Skeletal muscle tissue (tissue), 4 donors: ENCODE data around the gene DNM1. TPM values are rescaled to one million over a fixed set of nuclear protein-coding genes. Genes with fewer than 3 reads are reported as not detected.

Experiments
- H3K27ac ChIP-seq: one replicate; pipeline ENCODE4 v1.7.0; 2013; ENCODE audit warnings: mild to moderate bottlenecking, low read depth, low read length, inconsistent platforms
- H3K27me3 ChIP-seq, 3 donors: one replicate each; pipeline ENCODE4 v1.7.0; 2013; ENCODE audit warnings: low read length in 3 of 3; ENCODE audit not compliant: control insufficient read depth in 3 of 3, insufficient read depth in 3 of 3
- H3K36me3 ChIP-seq, 3 donors: one replicate each; pipeline ENCODE4 v1.7.0; 2013; ENCODE audit warnings: low read length in 3 of 3; ENCODE audit not compliant: control insufficient read depth in 3 of 3, insufficient read depth in 3 of 3
- H3K4me1 ChIP-seq, 3 donors: one replicate each; pipeline ENCODE4 v1.7.0; 2013; ENCODE audit warnings: low read length in 3 of 3, mild to moderate bottlenecking in 3 of 3; ENCODE audit not compliant: control insufficient read depth in 3 of 3, insufficient read depth in 3 of 3
- H3K4me3 ChIP-seq, 3 donors: one replicate each; pipeline ENCODE4 v1.7.0; 2013; ENCODE audit warnings: low read length in 3 of 3
- H3K9ac ChIP-seq, 3 donors: one replicate each; pipeline ENCODE4 v1.7.0; 2013; ENCODE audit warnings: low read length in 3 of 3, mild to moderate bottlenecking in 3 of 3, moderate library complexity in 2 of 3, low read depth in 1 of 3
- H3K9me3 ChIP-seq, 3 donors: one replicate each; pipeline ENCODE4 v1.7.0; 2013; ENCODE audit warnings: low read length in 3 of 3; ENCODE audit not compliant: control insufficient read depth in 3 of 3
- total RNA-seq: library from RNA; depleted of rRNA; stranded (reverse); fragments of >200 nt; gene quantifications from one replicate; pipeline ENCODE4 v1.2.3, GENCODE V29; 2014
- donor health status: Osteomylitis.

DNM1 gene
- total RNA-seq, 1 donor from 2014 or later, result 20.4 TPM

DNA sequence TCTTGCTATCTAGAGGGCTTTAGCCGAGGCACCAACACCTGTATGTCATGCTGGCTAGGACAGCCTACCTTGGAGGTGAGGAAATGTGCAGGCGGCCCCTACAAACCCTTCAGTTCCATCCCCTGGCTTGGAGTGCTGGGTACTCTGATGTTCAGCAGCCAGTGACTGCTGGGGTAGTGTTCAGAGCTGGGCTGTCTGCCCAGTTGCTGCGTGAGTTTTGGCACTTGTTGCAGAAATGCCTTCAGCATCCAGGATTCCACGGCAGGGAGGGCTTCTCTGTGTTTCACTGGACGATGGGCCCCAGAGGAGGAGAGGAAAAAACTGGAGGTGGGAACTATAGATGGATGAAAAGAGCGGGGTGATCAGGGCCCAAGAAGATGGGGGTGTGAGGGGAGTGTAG lies 83.3 kb downstream of the DNM1 start:
- Histone ChIP-seq H3K9me3 (no peaks in the 10 kb centered on the region), H3K36me3 (peaks cover 22 to 32% (median 25%) of the 10 kb centered on the region in 3 donors), H3K9ac (no peak overlapping the region), H3K27ac (no peak overlapping the region), H3K4me1 (no peaks in the 10 kb centered on the region), H3K27me3 (no peaks in the 10 kb centered on the region), H3K4me3 (no peak overlapping the region)

DNA sequence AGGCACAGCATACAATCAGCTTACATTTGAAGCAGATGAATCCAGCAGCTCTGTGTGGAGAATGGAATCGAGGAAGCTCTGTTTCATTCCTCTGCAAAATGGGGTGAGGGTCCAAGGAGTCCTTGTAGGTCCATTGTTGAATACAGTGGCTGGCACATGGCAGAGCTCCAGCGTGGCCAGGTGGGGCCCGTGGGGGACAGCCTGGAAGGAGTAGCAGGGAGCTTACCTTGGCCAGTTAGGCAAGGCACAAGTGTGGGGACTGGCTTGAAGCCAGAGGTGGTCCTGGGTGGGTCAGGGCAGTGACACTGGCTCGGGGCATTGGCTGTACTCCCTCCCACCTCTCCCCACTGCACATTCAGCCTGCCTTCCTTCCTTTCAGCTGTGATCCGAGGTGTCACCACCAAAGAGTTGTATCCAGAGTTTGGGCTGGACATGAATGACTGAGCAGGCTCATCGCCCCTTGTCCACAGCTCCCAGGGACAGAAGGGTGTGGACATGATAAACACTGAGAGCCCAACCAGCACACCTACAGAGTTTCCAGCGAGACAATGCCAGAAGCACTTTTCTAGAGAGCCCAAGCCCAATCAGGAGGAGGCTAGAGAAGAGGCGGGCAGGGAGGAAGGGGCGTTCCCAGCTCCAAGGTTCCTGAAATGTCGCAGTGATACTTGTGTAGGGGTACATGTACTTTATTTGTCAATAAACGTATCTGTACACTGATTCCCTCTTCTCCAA lies 85.3 kb downstream of the DNM1 start:
- Histone ChIP-seq H3K27me3 (no peaks in the 10 kb centered on the region), H3K36me3 (peaks cover 22 to 32% (median 25%) of the 10 kb centered on the region in 3 donors)

DNA sequence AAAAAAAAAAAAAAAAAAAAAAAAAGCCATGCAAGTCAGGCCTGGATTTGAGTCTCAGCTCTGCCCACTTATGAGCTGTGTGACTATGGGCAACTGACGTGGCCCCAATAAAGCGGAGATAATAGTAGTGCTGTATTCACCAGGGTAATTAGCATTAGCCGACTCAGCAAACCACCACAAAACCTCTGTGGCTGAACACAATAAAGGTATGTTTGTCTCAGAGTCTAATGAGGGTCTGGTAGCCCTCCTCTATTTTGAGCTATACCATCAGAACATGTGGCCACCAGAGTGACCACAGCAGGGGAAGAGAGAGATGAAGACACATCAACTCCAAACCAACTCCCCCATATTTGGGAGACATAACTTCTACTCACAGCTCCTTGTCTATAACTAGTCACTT lies 88.8 kb downstream of the DNM1 start:
- Histone ChIP-seq H3K4me3 (no peak overlapping the region), H3K27me3 (no peaks in the 10 kb centered on the region), H3K27ac (no peak overlapping the region), H3K36me3 (peaks cover 8 to 14% (median 8%) of the 10 kb centered on the region in 3 donors), H3K4me1 (peaks cover 4 to 7% (median 6%) of the 10 kb centered on the region in 3 donors), H3K9me3 (no peaks in the 10 kb centered on the region), H3K9ac (no peak overlapping the region)

More for the DNA sequence above, 85.3 kb downstream of the DNM1 start:
- H3K4me1 ChIP-seq, result no peaks in the 10 kb centered on the region
- no peak overlapping the region for H3K27ac ChIP-seq
- H3K4me3 ChIP-seq, result no peak overlapping the region
- H3K9ac ChIP-seq, result no peak overlapping the region
- no peaks in the 10 kb centered on the region for H3K9me3 ChIP-seq

DNA sequence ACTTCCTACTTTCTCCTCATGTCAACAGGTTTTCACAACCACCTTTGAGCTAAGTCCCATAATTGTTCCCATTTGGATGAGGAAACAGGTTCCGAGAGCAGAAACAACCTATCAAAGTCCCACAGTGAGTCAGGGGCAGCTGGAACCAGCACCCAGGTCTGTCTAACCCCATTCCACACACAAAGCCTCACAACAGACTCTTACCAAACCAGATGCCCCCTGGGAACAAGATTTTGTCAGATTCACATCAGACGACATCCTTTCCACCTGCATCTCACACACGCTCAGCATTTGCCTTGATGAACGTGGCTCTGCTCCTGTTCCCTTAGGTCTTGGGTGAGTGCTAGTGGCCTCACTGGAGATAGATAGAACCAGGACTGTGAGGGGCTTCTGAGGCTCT lies 89.9 kb downstream of the DNM1 start:
- H3K9me3 ChIP-seq, result no peaks in the 10 kb centered on the region
- H3K36me3 ChIP-seq, result peaks cover 7 to 10% (median 8%) of the 10 kb centered on the region in 3 donors
- H3K9ac ChIP-seq, result no peak overlapping the region
- no peaks in the 10 kb centered on the region for H3K27me3 ChIP-seq
- no peak overlapping the region for H3K27ac ChIP-seq
- no peak overlapping the region for H3K4me3 ChIP-seq
- peaks cover 4 to 7% (median 6%) of the 10 kb centered on the region in 3 donors for H3K4me1 ChIP-seq

DNA sequence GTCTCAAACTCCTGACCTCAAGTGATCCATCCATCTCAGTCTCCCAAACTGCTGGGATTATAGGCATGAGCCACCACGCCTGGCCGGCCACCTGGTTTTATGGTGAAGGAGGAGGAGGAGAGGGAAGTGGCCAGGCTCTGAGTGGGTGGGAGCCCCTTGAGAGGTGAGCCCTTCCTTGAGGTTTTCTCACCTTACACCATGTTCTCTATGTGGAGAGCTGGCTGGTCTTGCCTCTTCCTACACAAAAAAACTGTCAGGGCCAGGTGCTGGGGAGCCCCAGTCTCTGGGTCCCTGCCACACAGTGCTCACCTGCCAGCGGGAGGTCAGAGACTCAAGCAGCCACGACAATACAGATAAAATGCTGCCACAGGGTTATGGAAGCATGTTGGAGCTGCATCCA lies 91.0 kb downstream of the DNM1 start:
- Histone ChIP-seq H3K27ac (no peak overlapping the region), H3K4me3 (no peak overlapping the region), H3K9me3 (no peaks in the 10 kb centered on the region), H3K9ac (no peak overlapping the region), H3K27me3 (no peaks in the 10 kb centered on the region), H3K36me3 (no peaks in the 10 kb centered on the region), H3K4me1 (peaks cover 4 to 7% (median 6%) of the 10 kb centered on the region in 3 donors)

DNA sequence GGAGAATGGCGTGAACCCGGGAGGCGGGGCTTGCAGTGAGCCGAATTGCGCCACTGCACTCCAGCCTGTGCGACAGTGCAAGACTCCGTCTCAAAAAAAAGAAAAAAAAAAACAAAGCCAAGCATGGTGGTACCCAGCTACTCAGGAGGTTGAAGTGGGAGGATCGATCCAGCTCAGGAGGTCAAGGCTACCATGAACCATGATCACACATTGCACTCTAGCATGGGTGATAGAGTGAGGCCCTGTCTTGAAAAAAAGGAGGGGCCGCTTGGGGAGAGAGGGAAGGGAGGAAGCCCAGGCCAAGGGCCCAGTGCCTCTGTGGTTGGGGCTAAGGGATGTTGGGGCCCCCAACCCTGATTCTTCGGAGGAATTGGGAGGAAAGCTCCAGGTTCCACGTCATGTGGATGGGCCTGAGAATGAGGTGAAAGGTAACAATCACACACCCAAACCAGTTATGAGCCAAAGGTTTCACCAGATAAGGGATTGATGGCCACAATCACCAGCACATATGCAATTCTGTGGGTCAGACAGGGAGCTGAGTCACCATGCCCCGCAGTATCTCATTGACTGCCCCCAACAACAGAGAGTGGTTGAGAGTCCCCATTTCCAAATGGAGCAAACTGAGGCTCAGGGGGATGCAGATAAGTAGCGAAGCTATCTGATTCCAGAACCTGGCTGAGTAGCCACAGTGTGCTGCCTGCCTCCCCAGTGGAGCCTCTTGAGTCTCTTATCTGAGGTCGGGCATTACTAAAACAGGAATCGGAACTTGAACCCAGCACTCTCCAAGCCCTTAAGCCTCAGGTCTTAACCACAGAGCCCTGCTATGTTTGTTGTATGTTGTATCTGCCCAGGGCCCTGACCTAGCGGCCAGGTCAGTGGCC lies 93.4 kb downstream of the DNM1 start:
- Histone ChIP-seq H3K27me3 (no peaks in the 10 kb centered on the region), H3K4me3 (no peak overlapping the region), H3K36me3 (no peaks in the 10 kb centered on the region), H3K9me3 (no peaks in the 10 kb centered on the region), H3K27ac (no peak overlapping the region), H3K9ac (no peak overlapping the region), H3K4me1 (peaks cover 4 to 7% (median 6%) of the 10 kb centered on the region in 3 donors)

DNA sequence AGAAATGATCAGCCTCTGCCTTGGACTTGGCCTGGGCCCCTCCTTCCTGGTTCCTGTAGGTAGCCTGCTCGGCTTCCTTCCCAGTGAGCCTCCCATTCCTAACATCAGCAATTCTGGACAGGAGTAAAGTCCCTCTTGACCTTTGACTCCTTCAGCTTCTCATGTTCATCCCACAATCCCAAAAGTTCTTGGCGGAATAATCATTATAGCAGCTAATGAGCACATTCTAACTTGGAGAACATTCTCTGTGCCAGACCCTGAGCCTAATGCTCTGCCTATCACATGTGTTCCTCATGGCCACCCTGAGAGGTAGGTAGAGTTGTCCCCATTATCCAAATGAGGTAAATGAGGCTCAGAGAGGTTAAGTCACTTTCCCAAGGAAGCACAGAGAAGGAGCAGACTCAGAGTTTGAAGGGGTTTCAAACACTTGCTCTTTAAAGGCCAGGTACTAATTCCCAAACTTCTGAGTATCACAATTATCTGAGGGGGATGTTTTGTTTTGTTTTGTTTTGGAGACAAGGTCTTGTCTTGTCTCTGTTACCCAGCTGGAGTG lies 94.1 kb downstream of the DNM1 start:
- Histone ChIP-seq H3K36me3 (no peaks in the 10 kb centered on the region), H3K9ac (no peak overlapping the region), H3K4me3 (no peak overlapping the region), H3K27ac (no peak overlapping the region), H3K9me3 (no peaks in the 10 kb centered on the region), H3K4me1 (peaks cover 4 to 7% (median 6%) of the 10 kb centered on the region in 3 donors), H3K27me3 (no peaks in the 10 kb centered on the region)

DNA sequence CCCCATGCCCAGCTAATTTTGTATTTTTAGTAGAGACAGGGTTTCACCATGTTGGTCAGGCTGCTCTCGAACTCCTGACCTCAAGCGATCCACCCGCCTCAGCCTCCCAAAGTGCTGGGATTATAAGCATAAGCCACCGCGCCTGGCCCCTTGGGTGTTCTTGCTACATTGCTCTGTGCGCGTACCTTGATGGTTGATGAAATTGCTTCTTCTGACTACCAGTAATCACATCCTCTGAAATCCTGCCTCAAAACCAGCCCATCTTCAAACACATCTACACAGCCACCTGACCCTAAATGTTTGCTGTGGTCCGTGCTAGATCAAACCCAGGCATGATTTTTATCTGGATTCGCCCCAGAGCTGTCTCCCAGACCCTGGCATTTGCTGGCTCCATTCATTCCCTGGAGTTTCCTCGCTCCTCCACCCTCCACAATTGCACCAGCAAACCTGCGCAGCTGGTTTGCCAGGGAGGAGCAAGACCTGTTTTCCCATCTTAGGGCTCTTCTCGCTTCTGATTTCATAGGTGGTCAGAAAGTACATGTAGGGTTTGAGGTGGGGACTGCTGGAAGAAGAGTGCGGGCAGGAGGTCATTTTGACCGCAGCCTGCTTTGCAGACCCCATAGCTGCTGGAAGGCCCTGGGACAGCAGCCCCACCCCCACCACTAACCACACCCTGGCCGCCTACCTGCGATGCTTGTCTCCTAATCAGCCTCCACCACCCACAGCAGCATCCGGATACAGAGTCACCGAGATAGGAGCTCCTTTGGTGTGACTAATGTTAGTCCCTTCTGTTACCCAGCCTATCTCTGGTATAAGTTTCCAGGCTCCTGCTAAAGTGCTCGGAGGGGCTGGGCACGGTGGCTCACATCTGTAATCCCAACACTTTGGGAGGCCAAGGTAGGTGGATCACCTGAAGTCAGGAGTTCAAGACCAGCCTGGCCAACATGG lies 95.6 kb downstream of the DNM1 start:
- Histone ChIP-seq H3K27ac (no peak overlapping the region), H3K36me3 (no peaks in the 10 kb centered on the region), H3K4me3 (no peak overlapping the region), H3K4me1 (peaks cover 4 to 7% (median 6%) of the 10 kb centered on the region in 3 donors), H3K27me3 (no peaks in the 10 kb centered on the region), H3K9ac (no peak overlapping the region), H3K9me3 (no peaks in the 10 kb centered on the region)

DNA sequence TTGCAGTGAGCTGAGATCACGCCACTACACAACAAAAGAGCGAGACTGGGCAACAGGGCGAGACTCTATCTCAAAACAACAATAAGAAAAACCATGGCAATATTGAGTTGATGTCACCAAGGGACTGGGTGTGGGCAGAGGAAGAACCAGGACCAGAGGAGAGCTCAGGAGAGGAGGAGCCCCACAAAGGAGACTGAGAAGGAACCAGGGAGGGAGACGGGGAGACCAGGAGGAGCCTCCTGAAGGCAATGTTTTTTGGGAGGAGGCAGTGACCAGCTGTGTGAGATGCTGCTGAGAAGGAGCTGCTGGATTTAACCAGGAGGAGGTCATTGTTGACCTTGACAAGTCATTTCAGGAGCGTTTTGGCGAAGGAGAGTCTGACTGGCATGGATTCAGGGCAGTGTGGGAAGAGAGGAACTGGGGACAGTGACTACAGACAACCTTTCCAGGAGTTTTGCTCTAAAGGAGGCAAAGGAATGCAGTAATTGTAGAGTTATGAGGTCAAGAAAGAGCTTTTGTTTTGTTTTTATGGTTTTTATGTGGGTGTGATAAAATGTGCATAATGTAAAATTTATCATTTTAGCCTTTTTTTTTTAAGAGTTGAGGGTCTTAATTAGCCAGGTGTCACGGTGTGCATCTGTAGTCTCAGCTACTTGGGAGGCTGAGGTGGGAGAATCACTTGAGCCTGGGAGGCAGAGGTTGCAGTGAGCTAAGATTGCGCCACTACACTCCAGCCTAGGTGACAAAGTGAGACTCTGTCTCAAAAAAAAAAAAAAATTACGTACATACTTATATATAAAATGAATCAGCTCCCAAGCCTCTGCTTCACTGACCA lies 101.2 kb downstream of the DNM1 start:
- Histone ChIP-seq H3K9ac (no peak overlapping the region), H3K9me3 (no peaks in the 10 kb centered on the region), H3K27ac (no peak overlapping the region), H3K36me3 (peaks cover 6 to 8% (median 6%) of the 10 kb centered on the region in 3 donors), H3K4me1 (no peaks in the 10 kb centered on the region), H3K27me3 (no peaks in the 10 kb centered on the region), H3K4me3 (no peak overlapping the region)
